ENCODE results near the gene TRA2A.

DNA sequence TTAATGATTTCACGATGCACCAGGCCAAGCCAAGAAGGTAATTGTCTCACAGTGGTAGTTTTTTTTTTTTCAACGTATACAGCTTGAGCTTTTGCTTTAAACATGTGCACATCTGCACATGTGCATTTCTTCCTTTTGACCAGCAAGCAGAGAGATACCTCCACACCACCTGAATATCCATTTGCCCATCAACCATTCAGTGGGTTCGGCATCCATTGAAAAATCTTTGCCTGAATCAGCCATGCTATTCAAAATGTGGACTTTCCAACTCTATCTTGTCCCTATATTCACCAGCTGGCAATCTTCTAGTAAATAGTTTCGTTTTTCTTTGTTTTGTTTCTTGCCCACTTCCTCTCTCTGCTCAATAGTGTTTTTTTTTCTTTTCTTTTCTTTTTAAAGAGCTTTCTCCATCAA is 7.7 kb upstream of the TRA2A start:
- TF ChIP-seq, protein P1, sequence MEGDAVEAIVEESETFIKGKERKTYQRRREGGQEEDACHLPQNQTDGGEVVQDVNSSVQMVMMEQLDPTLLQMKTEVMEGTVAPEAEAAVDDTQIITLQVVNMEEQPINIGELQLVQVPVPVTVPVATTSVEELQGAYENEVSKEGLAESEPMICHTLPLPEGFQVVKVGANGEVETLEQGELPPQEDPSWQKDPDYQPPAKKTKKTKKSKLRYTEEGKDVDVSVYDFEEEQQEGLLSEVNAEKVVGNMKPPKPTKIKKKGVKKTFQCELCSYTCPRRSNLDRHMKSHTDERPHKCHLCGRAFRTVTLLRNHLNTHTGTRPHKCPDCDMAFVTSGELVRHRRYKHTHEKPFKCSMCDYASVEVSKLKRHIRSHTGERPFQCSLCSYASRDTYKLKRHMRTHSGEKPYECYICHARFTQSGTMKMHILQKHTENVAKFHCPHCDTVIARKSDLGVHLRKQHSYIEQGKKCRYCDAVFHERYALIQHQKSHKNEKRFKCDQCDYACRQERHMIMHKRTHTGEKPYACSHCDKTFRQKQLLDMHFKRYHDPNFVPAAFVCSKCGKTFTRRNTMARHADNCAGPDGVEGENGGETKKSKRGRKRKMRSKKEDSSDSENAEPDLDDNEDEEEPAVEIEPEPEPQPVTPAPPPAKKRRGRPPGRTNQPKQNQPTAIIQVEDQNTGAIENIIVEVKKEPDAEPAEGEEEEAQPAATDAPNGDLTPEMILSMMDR (IDR thresholded peaks at IDR 0.05): no peak
- TF ChIP-seq POLR2A (IDR thresholded peaks at IDR 0.05) (no peak), EP300 (IDR thresholded peaks at IDR 0.05) (no peak), POLR2AphosphoS5 (IDR thresholded peaks at IDR 0.05) (no peak)

All from suprapubic skin (tissue), 4 donors.